OCI-M2 (cell line): ENCODE measurements around the gene SEMA3D.
A peak's percentile ranks its signal among the peaks of the same experiment; 100 is the strongest.

ENCODE experiments used
- DNase-seq: peaks from one replicate; lab custom pipeline; 2025; ENCODE audit not compliant: unreplicated experiment; lab: John Stamatoyannopoulos, UW

Gene SEMA3D

DNA sequence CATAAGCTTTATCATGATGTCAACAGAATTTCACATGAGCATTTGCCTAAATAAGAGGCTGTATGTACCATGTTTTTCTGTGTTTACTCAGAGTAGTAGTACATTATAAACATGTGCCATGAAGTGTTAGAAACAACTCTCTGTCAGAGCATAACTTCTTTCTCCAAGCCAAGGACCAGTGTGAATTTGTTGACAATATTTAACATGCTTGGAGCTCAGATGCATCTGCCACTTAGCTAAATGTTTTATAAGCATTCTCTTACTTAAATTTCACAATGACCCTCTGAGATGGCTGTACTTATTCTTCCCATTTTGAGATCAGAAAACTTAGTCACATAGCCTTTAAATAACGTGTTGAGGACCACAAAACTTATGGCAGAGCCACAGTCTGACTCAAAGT, 105.0 kb downstream of the SEMA3D start:
- no peak for DNase-seq

DNA sequence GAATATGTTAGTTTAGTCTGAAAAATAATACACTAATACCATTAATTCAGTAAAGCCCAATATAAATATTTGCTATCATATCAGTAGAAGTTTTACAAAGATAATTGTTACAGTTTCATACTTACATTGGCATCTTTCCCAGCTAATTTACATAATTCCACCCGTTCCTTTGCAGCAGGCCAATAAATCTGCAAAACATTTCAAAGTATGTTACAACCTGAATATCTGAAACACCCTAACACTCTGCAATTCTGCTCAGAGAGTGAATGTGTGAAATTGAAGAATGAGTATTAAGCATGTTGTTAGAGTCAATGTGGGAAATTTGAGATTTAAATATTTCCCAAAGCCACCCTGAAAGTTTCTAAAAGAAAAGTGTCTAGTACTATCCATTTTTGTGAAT, 105.5 kb downstream of the SEMA3D start:
- DNase-seq, result no peak

DNA sequence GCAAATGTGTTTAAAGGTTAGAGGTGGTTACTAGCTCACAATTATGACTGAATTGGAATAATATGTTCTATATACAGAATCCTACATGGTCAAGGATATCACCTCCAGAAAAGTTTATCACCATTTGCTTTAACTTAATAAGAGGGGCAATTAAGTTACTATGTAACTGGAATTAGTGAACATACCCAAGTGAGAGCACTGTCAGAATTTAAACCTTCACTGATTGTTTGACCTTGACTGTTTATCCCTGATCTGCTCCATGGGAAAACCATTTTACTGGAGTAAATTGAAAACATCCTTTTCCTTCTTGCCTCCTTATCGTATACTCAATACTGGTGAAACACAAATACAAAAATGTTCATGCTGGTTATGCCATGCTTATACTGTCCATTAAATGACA, 107.4 kb downstream of the SEMA3D start:
- no peak for DNase-seq

GRCh38 chr7:85078181-85078580, 108.7 kb downstream of the SEMA3D start:
- DNase-seq, result no peak

- no peak for DNase-seq
These were observed 111.0 kb downstream of the SEMA3D start for GRCh38 chr7:85075864-85076263.

- no peak for DNase-seq
These were observed 111.9 kb downstream of the SEMA3D start for GRCh38 chr7:85074992-85075391.

DNA sequence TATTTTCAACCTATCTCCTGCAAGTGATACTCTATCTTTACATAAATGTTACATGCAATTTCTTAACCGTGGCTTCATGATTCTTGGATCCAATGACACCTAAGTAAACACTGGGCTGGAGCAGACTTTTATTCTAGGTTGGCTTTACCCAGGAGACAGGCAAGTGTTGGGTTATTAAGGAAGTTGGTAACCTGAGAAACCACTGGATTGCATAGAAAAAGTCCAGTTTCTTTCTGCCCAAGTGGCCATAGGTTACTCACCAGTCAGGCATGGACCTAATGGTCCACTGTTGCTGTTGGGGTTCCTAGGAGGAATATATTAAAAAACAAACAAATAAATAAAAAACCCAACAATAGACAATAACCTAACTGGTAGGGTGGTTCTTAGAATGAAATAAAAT, 112.8 kb downstream of the SEMA3D start:
- DNase-seq, result no peak

DNA sequence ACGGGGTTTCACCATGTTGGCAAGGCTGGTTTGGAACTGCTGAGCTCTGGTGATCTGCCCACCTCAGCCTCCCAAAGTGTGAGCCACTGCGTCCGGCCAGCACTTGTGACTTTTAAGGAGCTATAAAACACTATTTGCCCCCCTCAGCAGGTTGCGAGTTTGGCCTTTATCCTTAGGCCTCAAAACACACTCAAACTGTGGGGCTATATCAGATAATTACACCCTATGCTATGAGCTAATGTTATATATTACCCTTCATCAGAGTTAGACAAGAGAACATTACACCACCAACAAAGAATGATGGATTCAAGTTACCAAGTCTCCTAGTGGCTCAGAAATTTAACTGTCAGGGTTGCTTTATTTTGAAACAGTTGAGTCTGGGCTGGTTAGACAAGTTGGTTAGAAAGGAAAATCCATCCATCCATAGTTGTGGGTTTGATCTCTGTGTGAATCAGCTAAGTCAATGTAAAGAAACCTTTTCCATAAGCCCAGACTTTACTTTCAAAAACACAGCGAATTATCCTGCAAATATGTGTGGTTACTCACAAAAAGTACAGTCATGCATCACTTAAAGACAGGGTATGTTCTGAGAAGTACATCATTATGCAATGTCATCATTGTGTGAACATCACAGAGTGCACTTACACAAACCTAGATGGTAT, 115.8 kb downstream of the SEMA3D start:
- no peak for DNase-seq

GRCh38 chr7:85068799-85069198, 118.1 kb downstream of the SEMA3D start:
- DNase-seq, result no peak

- no peak for DNase-seq
These were observed 119.5 kb downstream of the SEMA3D start for GRCh38 chr7:85067371-85067770.

- no peak for DNase-seq
These were observed 120.9 kb downstream of the SEMA3D start for GRCh38 chr7:85065888-85066485.

DNA sequence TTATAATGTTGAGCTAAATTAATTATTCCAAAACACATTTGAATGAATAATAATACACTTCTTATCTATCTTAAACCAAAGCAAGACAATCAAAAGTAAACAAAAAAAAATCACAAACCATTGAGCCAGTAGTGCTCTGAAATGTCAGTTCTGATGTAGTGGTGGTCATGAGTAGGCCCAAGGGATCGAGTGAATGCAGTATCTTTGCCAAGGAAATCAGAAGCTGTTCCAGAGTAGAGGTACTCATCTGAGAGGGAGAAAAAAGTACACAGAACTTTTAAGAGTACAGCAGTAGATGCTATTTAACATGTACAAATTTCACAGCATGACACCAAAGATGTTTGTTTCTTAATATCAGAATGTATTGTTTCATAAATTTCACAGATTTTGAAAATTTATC, 121.5 kb downstream of the SEMA3D start:
- no peak for DNase-seq

DNA sequence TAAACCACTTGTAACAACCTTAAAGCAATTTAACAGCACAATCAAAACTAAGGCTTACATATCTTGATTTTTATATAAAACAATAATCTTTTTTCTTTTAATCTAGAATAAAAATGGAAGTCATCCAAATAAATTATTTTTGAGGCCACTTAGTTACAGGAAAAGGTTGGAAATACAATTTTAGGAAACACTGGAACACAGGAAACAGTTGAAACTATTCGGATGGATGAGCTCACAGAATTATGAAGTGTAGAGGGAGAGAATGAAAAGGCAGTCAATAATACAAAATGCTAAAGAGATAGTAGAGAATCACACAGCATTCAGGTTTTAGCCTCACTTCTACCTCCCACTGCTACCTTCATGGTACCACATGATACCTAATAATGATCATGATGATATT, 124.2 kb downstream of the SEMA3D start:
- no peak for DNase-seq

GRCh38 chr7:85061456-85061855, 125.4 kb downstream of the SEMA3D start:
- DNase-seq, result no peak

DNA sequence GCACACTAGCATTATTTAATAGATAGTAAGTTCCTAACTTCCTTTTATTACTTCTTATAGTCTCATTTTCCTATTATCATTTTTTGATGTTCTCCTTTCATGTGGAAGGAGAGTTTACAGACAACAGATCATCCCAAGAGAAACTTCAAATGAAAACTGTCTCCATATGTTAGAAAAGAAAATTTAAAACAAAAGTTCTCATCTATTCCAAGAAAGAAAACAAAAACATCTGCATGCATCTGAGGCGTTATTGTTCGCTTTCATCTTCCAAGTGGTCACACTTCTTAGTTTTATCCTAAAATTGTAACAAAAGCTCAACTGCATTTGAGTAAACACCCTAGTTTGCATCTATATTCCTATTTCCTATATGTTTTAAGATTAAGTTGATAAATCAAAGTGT, 126.2 kb downstream of the SEMA3D start:
- no peak for DNase-seq

GRCh38 chr7:85055906-85056305, 130.9 kb downstream of the SEMA3D start:
- no peak for DNase-seq

GRCh38 chr7:85055196-85055595, 131.7 kb downstream of the SEMA3D start:
- no peak for DNase-seq

- no peak for DNase-seq
These were observed 132.6 kb downstream of the SEMA3D start for GRCh38 chr7:85054306-85054705.

DNA sequence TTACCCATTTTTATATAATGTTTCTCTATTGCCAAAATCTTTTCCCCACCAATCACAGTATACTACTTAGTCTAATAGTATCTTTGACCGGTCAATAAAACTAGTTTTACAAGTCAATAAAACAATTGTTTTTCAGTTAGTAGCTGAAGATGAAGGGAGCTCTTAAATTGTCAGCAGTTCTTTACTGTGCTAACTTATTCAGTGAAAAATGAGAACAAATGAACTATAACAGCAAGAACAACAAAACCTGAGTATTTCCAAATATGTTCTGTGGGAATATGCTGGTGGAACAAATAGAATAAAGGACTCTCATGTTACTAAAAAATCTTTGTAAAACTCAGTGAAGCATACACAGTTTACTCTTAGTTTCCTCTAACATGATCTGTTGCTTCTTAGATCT, 134.0 kb downstream of the SEMA3D start:
- DNase-seq, result no peak

GRCh38 chr7:85052056-85052737, 134.7 kb downstream of the SEMA3D start:
- no peak for DNase-seq

DNA sequence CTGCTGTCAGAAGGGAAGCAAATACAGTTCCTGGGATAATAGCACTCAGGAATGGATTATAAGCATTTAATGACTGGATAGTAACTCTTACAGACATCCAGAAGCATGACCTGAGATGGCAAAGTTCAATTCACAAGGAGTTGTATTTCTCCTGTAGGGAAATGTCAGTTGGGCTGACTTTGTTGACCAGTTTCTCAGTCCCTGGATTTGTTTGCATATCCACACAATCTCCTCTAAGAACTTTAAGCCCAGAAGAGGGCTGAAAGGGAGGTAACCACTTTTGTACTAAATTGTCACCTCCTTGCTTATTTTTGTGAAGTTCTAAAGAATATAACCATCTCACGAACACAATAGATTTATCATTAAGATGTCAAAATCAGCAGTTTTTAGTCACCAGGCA, 140.3 kb downstream of the SEMA3D start:
- DNase-seq, result no peak

DNA sequence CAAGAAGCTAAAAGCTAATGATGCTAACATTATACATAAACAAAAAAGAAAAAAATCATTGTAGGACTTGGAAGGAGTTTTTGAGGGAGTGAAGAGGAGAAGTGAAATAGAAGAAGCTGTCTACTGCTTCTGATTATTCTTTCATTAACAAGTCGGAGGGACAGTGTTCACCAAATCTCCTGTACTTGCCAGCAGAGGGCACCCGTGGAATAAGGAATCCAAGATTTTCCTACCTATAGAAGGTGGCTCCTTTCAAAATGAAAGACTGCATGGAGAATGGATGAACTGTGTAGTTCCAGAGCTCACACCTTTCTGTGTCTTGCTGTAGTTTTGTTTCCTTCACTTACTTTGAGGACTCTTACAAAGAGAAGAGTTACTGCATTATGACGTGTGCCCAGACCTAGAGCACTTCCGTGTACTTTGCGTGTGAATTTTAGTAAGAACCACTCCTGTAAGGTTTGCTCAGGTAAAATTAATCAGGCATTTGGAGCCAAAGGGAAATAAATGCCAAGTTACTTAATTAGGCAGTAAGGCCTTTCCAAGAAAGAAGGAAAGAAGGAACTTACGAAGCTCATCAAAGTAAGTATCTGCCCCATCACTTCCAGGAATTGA, 145.1 kb downstream of the SEMA3D start:
- DNase-seq, result peak; percentile 14
